Colonic mucosa (tissue), 4 donors: ENCODE measurements around the gene EPS8. TPM values are rescaled to one million over a fixed set of nuclear protein-coding genes. Genes with fewer than 3 reads are reported as not detected.

ENCODE experiments used
- DNase-seq: peaks from one replicate; pipeline ENCODE4 v3.0.0-alpha.2; 2020
- H3K27ac ChIP-seq: fragments of 200-600 bp; one replicate; pipeline ENCODE4 v1.8.0; 2021
- H3K27me3 ChIP-seq: fragments of 200-600 bp; one replicate; pipeline ENCODE4 v1.8.0; 2021
- H3K36me3 ChIP-seq: fragments of 200-600 bp; one replicate; pipeline ENCODE4 v1.8.0; 2021
- H3K4me1 ChIP-seq: fragments of 200-600 bp; one replicate; pipeline ENCODE4 v1.8.0; 2021; ENCODE audit warnings: mild to moderate bottlenecking
- H3K4me3 ChIP-seq: fragments of 200-600 bp; one replicate; pipeline ENCODE4 v1.8.0; 2021
- H3K9ac ChIP-seq, 2 donors: one replicate each; pipeline ENCODE4 v1.7.0; 2013; ENCODE audit warnings: control low read depth in 2 of 2, low read depth in 2 of 2, low read length in 2 of 2
- H3K9me3 ChIP-seq: fragments of 200-600 bp; one replicate; pipeline ENCODE4 v1.8.0; 2021
- CTCF ChIP-seq: fragments of 200-600 bp; IDR thresholded peaks from one replicate; pipeline ENCODE4 v1.8.0; 2022; ENCODE audit warnings: antibody characterized with exemption, mild to moderate bottlenecking
- intact Hi-C: fragments of 100-400 bp; cut with DNase I; formaldehyde crosslinking; loops from one replicate; pipeline ENCODE4 v1.14.1; 2022
- total RNA-seq, 2 donors: library from RNA; stranded (reverse); fragmentation: NEBNext Ultra II Directional in 1 of 2; extraction: Animal tissue kit (Norgen Biotek cat#: 25700) in 1 of 2; gene quantifications; one replicate each; pipeline ENCODE4 v1.2.1, GENCODE V29; 2021
- donor health status: healthy.
- donor health status: DM: no; HTN: no; CAD: no.
- donor health status: DM: no; HTN: no; CAD: no.

Gene EPS8
- total RNA-seq, 2 donors from 2014 or later, result 93.7 to 161 TPM

- Histone ChIP-seq H3K36me3 (no peaks in the 10 kb centered on the region), H3K9me3 (no peaks in the 10 kb centered on the region), H3K9ac (no peak overlapping the region), H3K27ac (no peak overlapping the region), H3K27me3 (no peaks in the 10 kb centered on the region), H3K4me3 (no peak overlapping the region), H3K4me1 (no peaks in the 10 kb centered on the region)
- DNase-seq, result no peak
- intact Hi-C loops, result no loop called here
- TF ChIP-seq CTCF, result no peak
These were observed 40.8 kb upstream of the EPS8 start for GRCh38 chr12:15829949-15830348.

DNA sequence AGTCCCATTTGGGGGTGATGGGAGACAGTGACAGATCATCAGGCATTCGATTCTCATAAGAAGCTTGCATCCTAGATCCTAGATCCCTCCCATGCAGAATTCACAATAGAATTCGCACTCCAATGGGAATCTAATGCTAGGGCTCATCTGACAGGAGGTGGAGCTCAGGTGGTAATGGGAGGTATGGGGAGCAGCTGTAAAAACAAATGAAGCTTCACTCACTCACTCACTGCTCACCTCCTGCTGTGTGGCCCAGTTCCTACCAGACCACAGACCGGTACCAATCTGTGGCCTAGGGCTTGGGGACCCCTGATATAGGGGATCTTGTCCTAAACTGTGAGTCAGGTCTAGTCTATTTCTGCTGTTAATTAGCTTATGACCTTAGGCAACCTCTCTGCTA is 40.1 kb upstream of the EPS8 start:
- Histone ChIP-seq H3K27ac (no peak overlapping the region), H3K27me3 (no peaks in the 10 kb centered on the region), H3K4me1 (no peaks in the 10 kb centered on the region), H3K9me3 (no peaks in the 10 kb centered on the region), H3K9ac (no peak overlapping the region), H3K4me3 (no peak overlapping the region), H3K36me3 (no peaks in the 10 kb centered on the region)
- no peak for DNase-seq
- no peak for TF ChIP-seq CTCF
- intact Hi-C loops, result no loop called here

DNA sequence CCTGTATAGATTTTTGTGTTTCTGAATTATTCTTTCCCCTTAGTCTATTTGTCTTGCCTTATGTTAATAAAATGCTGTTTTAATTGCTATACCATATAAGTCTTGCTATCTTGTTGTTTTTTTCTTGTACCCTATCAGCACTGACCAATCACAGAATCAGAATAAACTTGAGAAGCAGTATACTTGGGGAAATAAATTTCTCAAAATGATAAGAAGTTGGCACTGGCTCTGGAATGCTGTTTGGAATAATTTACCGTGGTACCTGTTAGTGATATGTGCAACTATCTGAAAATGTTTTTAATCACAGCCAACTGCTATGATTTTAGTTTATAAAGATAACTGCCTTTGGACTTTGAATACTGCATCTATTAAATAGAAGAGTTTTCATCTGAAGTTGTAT is 37.9 kb upstream of the EPS8 start:
- Histone ChIP-seq H3K27me3 (no peaks in the 10 kb centered on the region), H3K27ac (no peak overlapping the region), H3K36me3 (no peaks in the 10 kb centered on the region), H3K9me3 (no peaks in the 10 kb centered on the region), H3K9ac (no peak overlapping the region), H3K4me3 (no peak overlapping the region), H3K4me1 (no peaks in the 10 kb centered on the region)
- no peak for TF ChIP-seq CTCF
- no peak for DNase-seq
- intact Hi-C loops, result no loop called here

DNA sequence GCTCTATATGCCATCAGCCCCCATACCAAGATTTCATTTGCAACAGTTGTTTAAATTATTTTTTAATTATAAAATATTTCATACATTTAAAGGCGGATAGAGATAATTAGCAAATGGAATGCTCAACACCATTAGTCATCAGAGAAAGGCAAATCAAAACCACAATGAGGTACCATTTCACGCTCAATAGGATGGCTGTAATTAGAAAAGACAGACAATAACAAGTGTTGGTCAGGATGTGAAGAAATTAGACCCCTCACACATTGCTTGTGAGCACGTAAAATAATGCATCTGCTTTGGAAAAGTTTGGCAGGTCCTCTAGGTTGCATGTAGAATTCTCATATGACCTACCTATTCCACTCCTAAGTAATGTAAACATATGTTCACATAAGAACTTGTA is 35.3 kb upstream of the EPS8 start:
- DNase-seq, result no peak
- H3K9me3 ChIP-seq, result no peaks in the 10 kb centered on the region
- H3K36me3 ChIP-seq, result no peaks in the 10 kb centered on the region
- no peak overlapping the region for H3K4me3 ChIP-seq
- H3K4me1 ChIP-seq, result no peaks in the 10 kb centered on the region
- no peaks in the 10 kb centered on the region for H3K27me3 ChIP-seq
- no peak overlapping the region for H3K9ac ChIP-seq
- no peak for TF ChIP-seq CTCF
- H3K27ac ChIP-seq, result no peak overlapping the region
- intact Hi-C loops, result no loop called here

DNA sequence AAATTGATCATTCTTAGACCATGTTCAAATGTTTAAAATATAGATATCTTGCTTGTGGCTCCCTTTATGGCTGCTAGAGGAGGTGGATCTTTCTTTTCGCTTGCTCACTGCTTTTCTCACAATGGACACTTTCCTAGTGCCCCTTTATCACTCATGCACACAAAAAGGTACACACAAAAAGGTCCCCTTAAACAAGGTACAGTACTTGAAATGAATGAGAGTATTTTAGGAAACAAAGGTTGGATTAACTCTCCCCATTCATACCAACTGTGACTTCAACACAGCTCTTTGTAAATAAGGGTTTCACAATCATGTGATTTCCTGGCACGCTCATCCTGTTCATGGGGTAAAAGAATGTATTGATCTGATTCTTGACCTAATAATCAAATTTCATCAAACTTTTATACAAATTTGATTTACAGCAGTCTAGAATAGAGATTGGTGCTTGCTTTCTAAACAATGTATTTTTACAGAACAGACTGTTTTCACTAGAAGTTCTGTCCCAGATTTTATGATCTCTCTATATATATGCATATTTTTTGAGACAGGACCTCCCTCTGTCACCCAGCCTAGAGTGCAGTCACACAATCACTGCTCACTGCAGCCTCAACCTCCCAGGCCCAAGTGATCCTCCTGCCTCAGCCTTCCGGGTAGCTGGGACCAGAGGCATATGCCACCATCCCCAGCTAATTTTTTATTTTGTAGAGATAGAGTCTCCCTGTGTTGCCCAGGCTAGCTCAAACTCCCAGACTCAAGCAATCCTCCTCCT is 34.4 kb upstream of the EPS8 start:
- Histone ChIP-seq H3K27ac (no peak overlapping the region), H3K36me3 (no peaks in the 10 kb centered on the region)

More for the DNA sequence above, 34.4 kb upstream of the EPS8 start:
- Histone ChIP-seq H3K9me3 (no peaks in the 10 kb centered on the region), H3K4me3 (no peak overlapping the region), H3K4me1 (no peaks in the 10 kb centered on the region), H3K9ac (no peak overlapping the region), H3K27me3 (no peaks in the 10 kb centered on the region)
- DNase-seq, result no peak
- intact Hi-C loops, result no loop called here
- TF ChIP-seq CTCF, result no peak
